ENCODE results near the gene UPP2.

The UPP2 gene

GRCh38 chr2:158142568-158143332 is 41.1 kb downstream of the UPP2 start:
- DNase-seq: no peak

GRCh38 chr2:158143703-158144360 is 42.2 kb downstream of the UPP2 start:
- no peak for DNase-seq

GRCh38 chr2:158144914-158145625 is 43.4 kb downstream of the UPP2 start:
- DNase-seq: no peak

GRCh38 chr2:158153270-158154015 is 51.8 kb downstream of the UPP2 start:
- no peak for DNase-seq

- no peak for DNase-seq
Measured at GRCh38 chr2:158154596-158154995, 52.9 kb downstream of the UPP2 start.

GRCh38 chr2:158172719-158173118 is 71.0 kb downstream of the UPP2 start:
- no peak for DNase-seq

GRCh38 chr2:158174495-158174894 is 72.8 kb downstream of the UPP2 start:
- DNase-seq: no peak

- no peak for DNase-seq
Measured at GRCh38 chr2:158174956-158175355, 73.3 kb downstream of the UPP2 start.

GRCh38 chr2:158178646-158179045 is 77.0 kb downstream of the UPP2 start:
- DNase-seq: no peak

- no peak for DNase-seq
Measured at GRCh38 chr2:158179660-158180059, 78.0 kb downstream of the UPP2 start.

GRCh38 chr2:158181171-158181570 is 79.5 kb downstream of the UPP2 start:
- DNase-seq: no peak

GRCh38 chr2:158182676-158183295 is 81.1 kb downstream of the UPP2 start:
- no peak for DNase-seq

GRCh38 chr2:158184001-158184400 is 82.3 kb downstream of the UPP2 start:
- no peak for DNase-seq

- no peak for DNase-seq
Measured at GRCh38 chr2:158184556-158185343, 83.1 kb downstream of the UPP2 start.

All from effector CD8-positive, alpha-beta T cell (primary cell).